HCT116 (cell line): ENCODE data around the gene GJB2. TPM values are rescaled to one million over a fixed set of nuclear protein-coding genes. Genes with fewer than 3 reads are reported as not detected.

ENCODE experiments used
- ATAC-seq: fragments of 200-7000 bp; cut with Tn5 transposase; 2 replicates; pipeline ENCODE4 v1.9.1; 2020; ENCODE audit warnings: mild to moderate bottlenecking, moderate library complexity
- BruUV-seq: library from RNA; stranded (reverse); fragments of 400-500 nt; replicated peaks from 2 replicates; lab custom pipeline; 2021; lab: Mats Ljungman, UMichigan
- CTCF ChIA-PET: fragments of 300-600 bp; sonication (Branson Sonifier 250); formaldehyde crosslinking; loops from one replicate; lab custom pipeline; 2021; ENCODE audit warnings: antibody characterized with exemption; lab: Charles Lee
- POLR2A ChIA-PET: fragments of 300-600, 350-600 bp; sonication (Branson Sonifier 250); formaldehyde crosslinking; loops from one replicate; lab custom pipeline; 2021; ENCODE audit warnings: antibody characterized with exemption; lab: Charles Lee
- RAD21 ChIA-PET, 2 experiments: fragments of 300-600 bp; sonication (Branson Sonifier 250); formaldehyde crosslinking; loops; one replicate each; lab custom pipeline; 2023; ENCODE audit warnings: low total read pairs in 2 of 2; ENCODE audit not compliant: uncharacterized antibody in 2 of 2, unreplicated experiment in 2 of 2, low non-redundant PET in 1 of 2; lab: Charles Lee
- DNase-seq: peaks from one replicate; pipeline ENCODE4 v3.0.0-alpha.2; 2010; ENCODE audit warnings: low read depth, low spot score
- H2AFZ ChIP-seq: fragments of 200-600 bp; shearing (Covaris generic), sonication (generic); 2 replicates; pipeline ENCODE4 v1.6.1; 2017; ENCODE audit warnings: low read depth, mixed run types, mixed read lengths, antibody characterized with exemption, low read length; ENCODE audit not compliant: poor library complexity, severe bottlenecking
- H3K27ac ChIP-seq: 2 replicates; pipeline ENCODE4 v1.5.1; 2012; ENCODE audit warnings: low read depth, low read length
- H3K27me3 ChIP-seq: fragments of 200-600 bp; sonication (generic); 2 replicates; pipeline ENCODE4 v1.6.1; 2016; ENCODE audit warnings: mixed run types, low read length, mixed read lengths; ENCODE audit not compliant: insufficient read depth
- H3K36me3 ChIP-seq, 2 experiments: fragments of 200-500 bp in 1 of 2; fragments of 200-600 bp in 1 of 2; sonication (Bioruptor generic) in 1 of 2; sonication (generic) in 1 of 2; 2 replicates each; pipeline versions ENCODE4 v1.5.1 to v1.6.1; 2014 to 2016; ENCODE audit warnings: low read length in 2 of 2, inconsistent platforms in 1 of 2, mixed read lengths in 1 of 2, mixed run types in 1 of 2; ENCODE audit not compliant: insufficient read depth in 2 of 2, control insufficient read depth in 1 of 2
- H3K4me1 ChIP-seq, 2 experiments: fragments of 200-600 bp in 1 of 2; sonication (generic) in 1 of 2; 2 replicates each; pipeline versions ENCODE4 v1.5.1 to v1.6.1; 2012 to 2017; ENCODE audit warnings: low read length in 2 of 2, inconsistent platforms in 1 of 2, mild to moderate bottlenecking in 1 of 2, mixed read lengths in 1 of 2, mixed run types in 1 of 2, moderate library complexity in 1 of 2; ENCODE audit not compliant: insufficient read depth in 2 of 2, control insufficient read depth in 1 of 2
- H3K4me2 ChIP-seq: fragments of 200-600 bp; sonication (generic); 2 replicates; pipeline ENCODE4 v1.6.1; 2017; ENCODE audit warnings: mixed run types, low read length, mixed read lengths
- H3K4me3 ChIP-seq, 2 experiments: fragments of 200-600 bp in 1 of 2; sonication (generic) in 1 of 2; replicated peaks in 1 of 2; 2 replicates each; pipeline ENCODE4 v1.5.1; 2011 to 2016; ENCODE audit warnings: low read length in 2 of 2, control low read depth in 1 of 2, low read depth in 1 of 2, mild to moderate bottlenecking in 1 of 2, mixed read lengths in 1 of 2, mixed run types in 1 of 2
- H3K79me2 ChIP-seq: fragments of 200-600 bp; sonication (generic); 2 replicates; pipeline ENCODE4 v1.6.1; 2017; ENCODE audit warnings: mild to moderate bottlenecking, mixed run types, low read length, moderate library complexity, mixed read lengths; ENCODE audit not compliant: insufficient read depth
- H3K9ac ChIP-seq: fragments of 200-600 bp; sonication (generic); 2 replicates; pipeline ENCODE4 v1.6.1; 2016; ENCODE audit warnings: low read length, mixed read lengths
- H3K9me2 ChIP-seq: fragments of 200-600 bp; sonication (generic), shearing (Covaris generic); 2 replicates; pipeline ENCODE4 v1.6.1; 2017; ENCODE audit warnings: mixed run types, mild to moderate bottlenecking, moderate library complexity; ENCODE audit not compliant: insufficient read depth
- H3K9me3 ChIP-seq, 2 experiments: fragments of 200-500 bp in 1 of 2; fragments of 200-600 bp in 1 of 2; sonication (Bioruptor generic) in 1 of 2; sonication (generic) in 1 of 2; 2 replicates each; pipeline ENCODE4 v1.6.1; 2014 to 2017; ENCODE audit warnings: low read length in 2 of 2, mixed read lengths in 2 of 2, inconsistent platforms in 1 of 2, low read depth in 1 of 2, mild to moderate bottlenecking in 1 of 2, mixed run types in 1 of 2, moderate library complexity in 1 of 2; ENCODE audit not compliant: control insufficient read depth in 1 of 2, insufficient read depth in 1 of 2
- H4K20me1 ChIP-seq: fragments of 200-600 bp; sonication (generic), shearing (Covaris generic); 2 replicates; pipeline ENCODE4 v1.6.1; 2017; ENCODE audit warnings: mixed run types, mild to moderate bottlenecking, moderate library complexity; ENCODE audit not compliant: insufficient read depth
- ATF3 ChIP-seq: IDR thresholded peaks from 2 replicates; pipeline ENCODE4 v1.6.1; 2012
- CBX3 ChIP-seq: IDR thresholded peaks from 2 replicates; pipeline ENCODE4 v1.6.1; 2012; ENCODE audit warnings: low read depth
- CEBPB ChIP-seq: IDR thresholded peaks from 2 replicates; pipeline ENCODE4 v1.6.1; 2012; ENCODE audit warnings: low read depth
- EGR1 ChIP-seq: IDR thresholded peaks from 2 replicates; pipeline ENCODE4 v1.6.1; 2012; ENCODE audit warnings: low read depth
- ELF1 ChIP-seq: IDR thresholded peaks from 2 replicates; pipeline ENCODE4 v1.6.1; 2012; ENCODE audit warnings: low read depth, borderline replicate concordance
- EZH2 ChIP-seq: fragments of 200-600 bp; sonication (generic); IDR thresholded peaks from 2 replicates; pipeline ENCODE4 v1.6.1; 2017; ENCODE audit warnings: antibody characterized with exemption, mixed run types
- MAX ChIP-seq: IDR thresholded peaks from 2 replicates; pipeline ENCODE4 v1.6.1; 2012
- POLR2A ChIP-seq: IDR thresholded peaks from 2 replicates; pipeline ENCODE4 v1.7.0; 2011; ENCODE audit warnings: borderline replicate concordance; ENCODE audit not compliant: insufficient read depth, insufficient read length; ENCODE audit errors: extremely low read depth
- POLR2AphosphoS5 ChIP-seq: IDR thresholded peaks from 2 replicates; pipeline ENCODE4 v1.6.1; 2011; ENCODE audit warnings: mild to moderate bottlenecking, low read depth, low read length, moderate library complexity
- SP1 ChIP-seq: IDR thresholded peaks from 2 replicates; pipeline ENCODE4 v1.6.1; 2012; ENCODE audit warnings: low read depth
- SRF ChIP-seq: IDR thresholded peaks from 2 replicates; pipeline ENCODE4 v1.6.1; 2012; ENCODE audit warnings: low read depth
- TCF7L2 ChIP-seq: IDR thresholded peaks from 2 replicates; pipeline ENCODE4 v1.7.0; 2011; ENCODE audit warnings: borderline replicate concordance, inconsistent platforms; ENCODE audit not compliant: insufficient read depth, insufficient read length; ENCODE audit errors: extremely low read depth
- YY1 ChIP-seq: IDR thresholded peaks from 2 replicates; pipeline ENCODE4 v1.6.1; 2011; ENCODE audit warnings: low read length, low read depth, moderate library complexity, mild to moderate bottlenecking; ENCODE audit not compliant: insufficient replicate concordance; ENCODE audit errors: extremely low read depth
- ZNF274 ChIP-seq: fragments of 200-500 bp; sonication (Bioruptor generic); IDR thresholded peaks from 2 replicates; pipeline ENCODE4 v1.6.1; 2014; ENCODE audit warnings: mild to moderate bottlenecking, low read depth, low read length, inconsistent platforms
- intact Hi-C: fragments of 100-400 bp; cut with micrococcal nuclease; formaldehyde crosslinking; loops from 2 replicates; pipeline ENCODE4 v1.10.0; 2022
- total RNA-seq: library from RNA; stranded (reverse); gene quantifications from one replicate; pipeline ENCODE4 v1.2.1, GENCODE V29; 2021; ENCODE audit not compliant: unreplicated experiment
- TF ChIP-seq, protein P1 (sequence below), 3 experiments: fragments of 200-600 bp in 1 of 3; sonication (generic) in 1 of 3; IDR thresholded peaks in 2 of 3; conservative IDR thresholded peaks in 1 of 3; 2 replicates each; pipeline ENCODE4 v1.5.1; 2012 to 2017; ENCODE audit warnings: low read depth in 2 of 3, low read length in 2 of 3, antibody characterized with exemption in 1 of 3, borderline replicate concordance in 1 of 3, control low read depth in 1 of 3, mild to moderate bottlenecking in 1 of 3, mixed read lengths in 1 of 3, mixed run types in 1 of 3, moderate library complexity in 1 of 3; ENCODE audit not compliant: insufficient read depth in 1 of 3

GJB2 gene
- total RNA-seq, 1 experiment from 2014 or later = 44.7 TPM

- H3K27me3 ChIP-seq = no peaks in the 10 kb centered on the region
- no peak overlapping the region for H3K4me2 ChIP-seq
- ChIA-PET RAD21 (no interaction called here), POLR2A (no interaction called here), CTCF (interaction anchor here (0.9 to 2.1 kb wide), 2 partner anchors 14 kb away, joined by 3 to 6 read pairs; no protein-coding TSS in a partner anchor)
- no peaks in the 10 kb centered on the region for H3K9me3 ChIP-seq
- H4K20me1 ChIP-seq = no peaks in the 10 kb centered on the region
- ATAC-seq (no peak), DNase-seq (no peak)
- H3K27ac ChIP-seq = no peak overlapping the region
- no peaks in the 10 kb centered on the region for H3K36me3 ChIP-seq
- H3K4me3 ChIP-seq = no peak overlapping the region
- TF ChIP-seq YY1 = no peak
- H3K9ac ChIP-seq = no peak overlapping the region
- no peaks in the 10 kb centered on the region for H3K4me1 ChIP-seq
- intact Hi-C loops = no loop called here
- no peak overlapping the region for H2AFZ ChIP-seq
- H3K9me2 ChIP-seq = no peaks in the 10 kb centered on the region
- no peaks in the 10 kb centered on the region for H3K79me2 ChIP-seq
- BruUV-seq = no TSS peak
These were observed 50.5 kb downstream of the GJB2 start for GRCh38 chr13:20142023-20142926.

DNA sequence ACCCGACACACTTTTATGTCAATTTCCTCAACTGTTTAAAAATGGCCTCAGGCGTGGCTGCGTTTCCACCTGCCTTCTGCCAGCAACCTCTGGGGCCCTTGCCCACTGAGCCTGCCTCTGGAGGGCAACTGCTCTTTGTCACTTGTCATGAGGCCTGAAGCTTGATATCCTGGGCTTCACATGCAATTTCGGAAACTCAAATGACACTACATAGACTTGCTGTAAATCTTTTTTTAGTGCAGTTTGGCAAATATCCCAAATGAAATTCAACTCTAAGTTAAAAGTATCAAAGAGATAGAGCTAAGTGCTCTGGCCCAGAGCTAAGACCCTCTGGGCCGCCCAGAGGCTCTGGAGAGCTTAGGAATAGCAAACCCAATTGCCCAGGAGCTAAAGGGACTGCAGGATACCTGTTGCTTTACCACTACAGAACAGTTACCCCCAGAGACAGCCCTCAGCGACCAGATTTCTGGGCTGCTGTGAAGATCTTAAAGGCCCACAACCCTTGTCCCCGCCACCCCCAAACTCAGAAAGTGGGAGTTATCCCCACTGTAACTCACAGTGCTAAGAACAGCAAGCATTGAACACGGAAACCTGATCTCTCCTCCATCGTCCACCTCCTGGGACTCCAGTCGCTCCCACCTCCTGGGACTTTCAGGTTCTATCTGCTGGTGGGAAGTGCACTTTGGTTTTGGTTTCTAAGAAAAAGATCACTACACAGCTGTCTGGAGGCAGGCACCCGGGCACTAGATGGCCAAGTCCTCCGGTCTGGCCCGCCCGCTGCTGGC, 51.3 kb downstream of the GJB2 start:
- no peaks in the 10 kb centered on the region for H3K9me2 ChIP-seq
- H3K4me2 ChIP-seq = no peak overlapping the region
- peaks cover 0 to 5% of the 10 kb centered on the region in 2 experiments; a peak in 1 of 4 replicates for H3K4me1 ChIP-seq
- RAD21 ChIA-PET = no interaction called here
- CTCF ChIA-PET = interaction anchor here (0.9 kb wide), 1 partner anchor 14 kb away, joined by 3 read pairs; no protein-coding TSS in a partner anchor
- intact Hi-C loops = no loop called here
- H3K79me2 ChIP-seq = no peaks in the 10 kb centered on the region
- BruUV-seq = no TSS peak
- H3K9me3 ChIP-seq = no peaks in the 10 kb centered on the region
- H3K27ac ChIP-seq = no peak overlapping the region
- H3K4me3 ChIP-seq = no peak overlapping the region
- H4K20me1 ChIP-seq = no peaks in the 10 kb centered on the region
- POLR2A ChIA-PET = no interaction called here
- no peaks in the 10 kb centered on the region for H3K36me3 ChIP-seq
- no peak for DNase-seq
- H2AFZ ChIP-seq = no peak overlapping the region
- H3K27me3 ChIP-seq = no peaks in the 10 kb centered on the region
- ATAC-seq = no peak
- no peak overlapping the region for H3K9ac ChIP-seq
- TF ChIP-seq EZH2 = no peak
- TF ChIP-seq ATF3 = no peak
- no peak for TF ChIP-seq CEBPB
- TF ChIP-seq EGR1 = no peak
- no peak for TF ChIP-seq CBX3
- no peak for TF ChIP-seq POLR2A
- no peak for TF ChIP-seq TCF7L2
- TF ChIP-seq SP1 = no peak
- no peak for TF ChIP-seq ZNF274
- no peak for TF ChIP-seq ELF1
- TF ChIP-seq YY1 = no peak
- no peak for TF ChIP-seq POLR2AphosphoS5
- TF ChIP-seq, protein P1, sequence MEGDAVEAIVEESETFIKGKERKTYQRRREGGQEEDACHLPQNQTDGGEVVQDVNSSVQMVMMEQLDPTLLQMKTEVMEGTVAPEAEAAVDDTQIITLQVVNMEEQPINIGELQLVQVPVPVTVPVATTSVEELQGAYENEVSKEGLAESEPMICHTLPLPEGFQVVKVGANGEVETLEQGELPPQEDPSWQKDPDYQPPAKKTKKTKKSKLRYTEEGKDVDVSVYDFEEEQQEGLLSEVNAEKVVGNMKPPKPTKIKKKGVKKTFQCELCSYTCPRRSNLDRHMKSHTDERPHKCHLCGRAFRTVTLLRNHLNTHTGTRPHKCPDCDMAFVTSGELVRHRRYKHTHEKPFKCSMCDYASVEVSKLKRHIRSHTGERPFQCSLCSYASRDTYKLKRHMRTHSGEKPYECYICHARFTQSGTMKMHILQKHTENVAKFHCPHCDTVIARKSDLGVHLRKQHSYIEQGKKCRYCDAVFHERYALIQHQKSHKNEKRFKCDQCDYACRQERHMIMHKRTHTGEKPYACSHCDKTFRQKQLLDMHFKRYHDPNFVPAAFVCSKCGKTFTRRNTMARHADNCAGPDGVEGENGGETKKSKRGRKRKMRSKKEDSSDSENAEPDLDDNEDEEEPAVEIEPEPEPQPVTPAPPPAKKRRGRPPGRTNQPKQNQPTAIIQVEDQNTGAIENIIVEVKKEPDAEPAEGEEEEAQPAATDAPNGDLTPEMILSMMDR (IDR thresholded peaks at IDR 0.05 in 2 of 3, conservative IDR thresholded peaks at IDR 0.05 in 1 of 3; ENCODE audit: borderline replicate concordance in 1 of 3, insufficient read depth in 1 of 3, low read depth in 2 of 3, low read length in 2 of 3) = no peak
- TF ChIP-seq SRF = no peak
- no peak for TF ChIP-seq MAX
